Body of pancreas (tissue), 4 donors: ENCODE results near the gene DLG1. TPM values are rescaled to one million over a fixed set of nuclear protein-coding genes. Genes with fewer than 3 reads are reported as not detected.

Experiments used
- ATAC-seq: fragments of 150-250 bp; one replicate; pipeline ENCODE4 v1.9.1; 2016
- DNase-seq, 4 donors: peaks; one replicate each; pipeline ENCODE4 v3.0.0-alpha.2; 2019
- H3K27ac ChIP-seq, 4 donors: fragments of 200-600 bp; sonication (generic); 1 replicate in 3 of 4; 2 replicates in 1 of 4; pipeline versions ENCODE4 v1.5.1 to v1.6.1; 2016 to 2019; ENCODE audit warnings: mild to moderate bottlenecking in 1 of 4, mixed read lengths in 1 of 4, moderate library complexity in 1 of 4
- H3K27me3 ChIP-seq, 2 donors: fragments of 200-600 bp; sonication (generic); one replicate each; pipeline ENCODE4 v1.6.0; 2016; ENCODE audit warnings: mild to moderate bottlenecking in 1 of 2
- H3K36me3 ChIP-seq, 2 donors: fragments of 200-600 bp; sonication (generic); replicated peaks in 1 of 2; 2 replicates each; pipeline ENCODE4 v1.5.1; 2016; ENCODE audit warnings: low read depth in 2 of 2; ENCODE audit not compliant: insufficient read depth in 1 of 2
- H3K4me1 ChIP-seq: fragments of 200-600 bp; sonication (generic); one replicate; pipeline ENCODE4 v1.6.0; 2016
- H3K4me3 ChIP-seq, 2 donors: fragments of 200-600 bp; sonication (generic); 1 replicate in 1 of 2; 2 replicates in 1 of 2; pipeline ENCODE4 v1.5.1; 2016 to 2019
- H3K9me3 ChIP-seq, 3 donors: fragments of 200-600 bp; sonication (generic); 1 replicate in 2 of 3; 2 replicates in 1 of 3; pipeline ENCODE4 v1.5.1; 2016
- CTCF ChIP-seq, 7 experiments: fragments of 450-650 bp in 4 of 7; fragments of 200-600 bp in 3 of 7; sonication (generic) in 3 of 7; IDR thresholded peaks; one replicate each; pipeline ENCODE4 v1.5.1; 2016 to 2019; ENCODE audit warnings: antibody characterized with exemption in 7 of 7
- POLR2A ChIP-seq, 3 donors: fragments of 450-650 bp; IDR thresholded peaks; one replicate each; pipeline ENCODE4 v1.6.1; 2016; ENCODE audit warnings: antibody characterized with exemption in 3 of 3, mild to moderate bottlenecking in 2 of 3
- WGBS, 2 donors: methylation state at CpG; one replicate each; pipeline ENCODE4 v1.1.5; 2017; 5-methylcytosine and 5-hydroxymethylcytosine counted together
- intact Hi-C: fragments of 100-400 bp; cut with DNase I; formaldehyde crosslinking; loops from one replicate; pipeline ENCODE4 v1.15.1; 2023
- total RNA-seq, 2 donors: library from RNA; depleted of rRNA; stranded (reverse); fragments of >200 nt; gene quantifications; one replicate each; pipeline ENCODE4 v1.1.0, GENCODE V29; 2016

The DLG1 gene
- total RNA-seq, 2 donors from 2014 or later, result 45.8 to 48.8 TPM

- TF ChIP-seq POLR2A (IDR thresholded peaks at IDR 0.05) (no peak), CTCF (IDR thresholded peaks at IDR 0.05) (no peak)
- no peaks in the 10 kb centered on the region for H3K36me3 ChIP-seq
- peak; percentile 6 to 43 (median 25) for DNase-seq
- H3K27me3 ChIP-seq, result no peaks in the 10 kb centered on the region
- ATAC-seq, result no peak
- H3K27ac ChIP-seq, result no peak overlapping the region
- no peak overlapping the region for H3K4me3 ChIP-seq
- H3K4me1 ChIP-seq, result peaks cover 12% of the 10 kb centered on the region
- intact Hi-C loops, result no loop called here
- H3K9me3 ChIP-seq, result no peaks in the 10 kb centered on the region
- 55 to 61% methylated on average over 4 of the region's 4 CpGs for WGBS, 2 donors
Measured at GRCh38 chr3:197234947-197235914, 63.2 kb downstream of the DLG1 start.

- H3K4me1 ChIP-seq, result peaks cover 34% of the 10 kb centered on the region
- intact Hi-C loops, result no loop called here
- ATAC-seq, result no peak
- no peaks in the 10 kb centered on the region for H3K9me3 ChIP-seq
- 95 to 97% methylated on average over 7 of the region's 7 CpGs for WGBS, 2 donors
- H3K27ac ChIP-seq, result no peak overlapping the region
- H3K27me3 ChIP-seq, result no peaks in the 10 kb centered on the region
- no peak for TF ChIP-seq CTCF (IDR thresholded peaks at IDR 0.05)
- H3K36me3 ChIP-seq, result no peaks in the 10 kb centered on the region
- no peak for DNase-seq
- H3K4me3 ChIP-seq, result no peak overlapping the region
Measured at GRCh38 chr3:197231321-197231720, 67.1 kb downstream of the DLG1 start.

GRCh38 chr3:197229836-197230235 lies 68.6 kb downstream of the DLG1 start:
- H3K4me1 ChIP-seq, result peaks cover 26% of the 10 kb centered on the region

GRCh38 chr3:197229178-197229577 lies 69.2 kb downstream of the DLG1 start:
- Histone ChIP-seq H3K36me3 (no peaks in the 10 kb centered on the region), H3K27me3 (no peaks in the 10 kb centered on the region), H3K4me1 (peaks cover 22% of the 10 kb centered on the region), H3K9me3 (no peaks in the 10 kb centered on the region), H3K4me3 (no peak overlapping the region), H3K27ac (no peak overlapping the region)
- intact Hi-C loops, result no loop called here
- ATAC-seq, result no peak
- 74 to 80% methylated on average over 1 of the region's 1 CpG for WGBS, 2 donors
- TF ChIP-seq POLR2A (IDR thresholded peaks at IDR 0.05) (no peak), CTCF (IDR thresholded peaks at IDR 0.05) (no peak)
- no peak for DNase-seq

More at GRCh38 chr3:197229836-197230235, 68.6 kb downstream of the DLG1 start:
- intact Hi-C loops, result no loop called here
- H3K4me3 ChIP-seq, result no peak overlapping the region
- H3K36me3 ChIP-seq, result no peaks in the 10 kb centered on the region
- 15 to 16% methylated on average over 3 of the region's 3 CpGs for WGBS, 2 donors
- no peaks in the 10 kb centered on the region for H3K9me3 ChIP-seq
- H3K27me3 ChIP-seq, result no peaks in the 10 kb centered on the region
- DNase-seq (no peak), ATAC-seq (no peak)
- no peak overlapping the region for H3K27ac ChIP-seq
- no peak for TF ChIP-seq CTCF (IDR thresholded peaks at IDR 0.05)
